OCI-LY3 (cell line): ENCODE measurements around the gene IL3RA.

Source experiments
- H2AFZ ChIP-seq: fragments of 200-600, 300-600 bp; shearing (Covaris generic); 2 replicates; pipeline ENCODE4 v1.6.0; 2014; ENCODE audit warnings: antibody characterized with exemption, low read depth, low read length
- H3K27ac ChIP-seq: fragments of 200-600, 300-600 bp; sonication (generic); 2 replicates; pipeline ENCODE4 v1.5.1; 2014; ENCODE audit warnings: mild to moderate bottlenecking, low read length, moderate library complexity, mixed read lengths
- H3K27me3 ChIP-seq: fragments of 200-600, 300-600 bp; sonication (generic); 2 replicates; pipeline ENCODE4 v1.6.1; 2014; ENCODE audit warnings: low read depth, low read length, mixed read lengths
- H3K36me3 ChIP-seq: fragments of 200-600, 300-600 bp; sonication (generic); replicated peaks from 2 replicates; pipeline ENCODE3; 2014; ENCODE audit warnings: low read depth, low read length, mixed read lengths
- H3K4me1 ChIP-seq: fragments of 300-600, 200-600 bp; sonication (generic); 2 replicates; pipeline ENCODE4 v1.6.1; 2014; ENCODE audit warnings: low read length, mixed read lengths
- H3K4me2 ChIP-seq: fragments of 200-600, 300-600 bp; sonication (generic); 2 replicates; pipeline ENCODE4 v1.6.1; 2014; ENCODE audit warnings: low read length, mixed read lengths
- H3K4me3 ChIP-seq: fragments of 300-600, 200-600 bp; sonication (generic); 2 replicates; pipeline ENCODE4 v1.5.1; 2014; ENCODE audit warnings: antibody characterized with exemption, mild to moderate bottlenecking, low read length, moderate library complexity
- H3K79me2 ChIP-seq: fragments of 300-600, 200-600 bp; shearing (Covaris generic); 2 replicates; pipeline ENCODE4 v1.6.1; 2014; ENCODE audit warnings: mild to moderate bottlenecking, low read length, mixed read lengths
- H3K9ac ChIP-seq: fragments of 300-600, 200-600 bp; shearing (Covaris generic); 2 replicates; pipeline ENCODE4 v1.6.0; 2014; ENCODE audit warnings: mild to moderate bottlenecking, low read length, moderate library complexity
- H3K9me3 ChIP-seq: fragments of 200-600, 300-600 bp; shearing (Covaris generic); 2 replicates; pipeline ENCODE4 v1.6.1; 2014; ENCODE audit warnings: low read length, mixed read lengths; ENCODE audit not compliant: insufficient read depth
- H4K20me1 ChIP-seq: fragments of 200-600, 300-600 bp; sonication (generic); 2 replicates; pipeline ENCODE4 v1.6.1; 2016; ENCODE audit warnings: low read length, mixed read lengths; ENCODE audit not compliant: insufficient read depth
- CTCF ChIP-seq: fragments of 200-600, 300-600 bp; sonication (generic); IDR thresholded peaks from 2 replicates; pipeline ENCODE4 v1.5.1; 2014; ENCODE audit warnings: antibody characterized with exemption, low read length, low read depth
- EZH2phosphoT487 ChIP-seq: fragments of 200-600 bp; shearing (Covaris generic); IDR thresholded peaks from 2 replicates; pipeline ENCODE4 v1.6.1; 2018; ENCODE audit warnings: antibody characterized with exemption, mixed run types, low read depth

The IL3RA gene

GRCh38 chrX:1336331-1336943 lies at the start of gene IL3RA:
TSS of gene IL3RA (plus strand) at chrX:1336785. CDS start at chrX:1341766, 4,981 bp downstream.
- peaks cover 6% of the 10 kb centered on the region for H3K36me3 ChIP-seq
- H4K20me1 ChIP-seq: no peaks in the 10 kb centered on the region
- H3K27ac ChIP-seq: peak within 1 kb of the TSS; percentile 27
- peak within 1 kb of the TSS; percentile 77 for H3K4me2 ChIP-seq
- H3K4me3 ChIP-seq: peak within 1 kb of the TSS; percentile 76
- peak within 1 kb of the TSS; percentile 53 for H3K9ac ChIP-seq
- H2AFZ ChIP-seq: peak within 1 kb of the TSS; percentile 34
- peaks cover 18% of the 10 kb centered on the region for H3K4me1 ChIP-seq
- H3K9me3 ChIP-seq: peaks cover 9% of the 10 kb centered on the region
- no peaks in the 10 kb centered on the region for H3K79me2 ChIP-seq
- TF ChIP-seq EZH2phosphoT487 (no peak), CTCF (no peak)
- no peaks in the 10 kb centered on the region for H3K27me3 ChIP-seq

GRCh38 chrX:1289535-1289934 lies 47.0 kb upstream of the IL3RA start:
- Histone ChIP-seq H3K27ac (no peak overlapping the region), H3K9ac (no peak overlapping the region), H2AFZ (no peak overlapping the region), H3K4me3 (no peak overlapping the region), H3K9me3 (0 out of 2 replicates have a peak, but pooled peaks cover 7% of the 10 kb centered on the region), H3K36me3 (no peaks in the 10 kb centered on the region), H3K4me2 (no peak overlapping the region), H3K27me3 (peaks cover 3% of the 10 kb centered on the region), H3K79me2 (no peaks in the 10 kb centered on the region), H3K4me1 (no peaks in the 10 kb centered on the region), H4K20me1 (no peaks in the 10 kb centered on the region)
- TF ChIP-seq CTCF (no peak), EZH2phosphoT487 (no peak)

GRCh38 chrX:1291110-1291740 lies 45.4 kb upstream of the IL3RA start:
- no peak overlapping the region for H3K4me3 ChIP-seq
- no peaks in the 10 kb centered on the region for H3K4me1 ChIP-seq
- H3K79me2 ChIP-seq: no peaks in the 10 kb centered on the region
- H2AFZ ChIP-seq: no peak overlapping the region
- H3K9me3 ChIP-seq: 0 out of 2 replicates have a peak, but pooled peaks cover 7% of the 10 kb centered on the region
- no peaks in the 10 kb centered on the region for H4K20me1 ChIP-seq
- no peak overlapping the region for H3K9ac ChIP-seq
- H3K36me3 ChIP-seq: no peaks in the 10 kb centered on the region
- no peak overlapping the region for H3K27ac ChIP-seq
- H3K27me3 ChIP-seq: peaks cover 3% of the 10 kb centered on the region
- TF ChIP-seq EZH2phosphoT487 (no peak), CTCF (no peak)
- H3K4me2 ChIP-seq: no peak overlapping the region

GRCh38 chrX:1292575-1293290 lies 43.9 kb upstream of the IL3RA start:
- H4K20me1 ChIP-seq: no peaks in the 10 kb centered on the region
- no peaks in the 10 kb centered on the region for H3K27me3 ChIP-seq
- 0 out of 2 replicates have a peak, but pooled peaks cover 7% of the 10 kb centered on the region for H3K9me3 ChIP-seq
- H2AFZ ChIP-seq: no peak overlapping the region
- H3K79me2 ChIP-seq: no peaks in the 10 kb centered on the region
- no peaks in the 10 kb centered on the region for H3K36me3 ChIP-seq
- H3K4me3 ChIP-seq: no peak overlapping the region
- H3K4me1 ChIP-seq: no peaks in the 10 kb centered on the region
- H3K27ac ChIP-seq: no peak overlapping the region
- no peak overlapping the region for H3K4me2 ChIP-seq
- H3K9ac ChIP-seq: no peak overlapping the region
- TF ChIP-seq CTCF (no peak), EZH2phosphoT487 (no peak)
